Hippocampal formation (tissue), 2 donors: ENCODE results near the gene RUNX1.
"Not testable (repeated sequence)": the region's sequence is repeated elsewhere in the genome, so short reads cannot be mapped to it uniquely, and the experiment has no call there.

Experiments used
- DNase-seq, 2 donors: peaks; one replicate each; lab custom pipeline; 2025; lab: John Stamatoyannopoulos, UW

RUNX1 gene

GRCh38 chr21:34807146-34807880 lies 241.8 kb downstream of the RUNX1 start:
- no peak for DNase-seq

DNA sequence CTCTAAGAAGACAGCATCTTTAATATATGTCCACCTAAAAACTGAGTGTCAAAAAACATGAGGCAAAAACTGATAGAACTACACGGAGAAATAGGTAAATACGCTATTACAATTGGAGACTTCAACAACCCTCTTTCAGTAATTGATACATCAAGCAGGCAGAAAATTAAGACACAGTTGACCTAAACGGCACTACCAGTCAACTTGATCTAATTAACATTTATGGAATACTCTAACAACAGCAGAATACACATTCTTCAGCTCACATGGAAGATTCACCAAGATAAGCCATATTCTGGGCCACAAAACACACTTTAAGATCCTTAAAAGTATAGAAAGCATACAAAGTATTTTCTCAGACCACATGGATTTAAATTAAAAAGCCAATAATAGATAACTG lies 242.7 kb downstream of the RUNX1 start:
- DNase-seq = no peak

GRCh38 chr21:34805157-34805556 lies 243.9 kb downstream of the RUNX1 start:
- DNase-seq = no peak

DNA sequence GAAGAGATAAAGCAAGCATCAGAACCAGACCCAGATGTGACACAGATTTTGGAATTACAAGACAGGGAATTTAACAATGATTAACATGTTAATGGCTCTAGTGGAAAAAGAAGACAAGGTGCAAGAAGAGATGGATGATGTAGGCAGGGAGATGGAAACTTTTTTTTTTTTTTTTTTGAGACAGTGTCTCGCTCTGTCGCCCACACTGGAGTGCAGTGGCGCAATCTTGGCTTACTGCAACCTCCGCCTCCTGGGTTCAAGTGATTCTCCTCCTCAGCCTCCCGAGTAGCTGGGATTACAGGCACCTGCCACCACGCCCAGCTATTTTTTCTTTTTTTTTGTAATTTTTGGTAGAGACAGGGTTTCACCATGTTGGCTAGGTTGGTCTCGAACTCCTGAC lies 244.5 kb downstream of the RUNX1 start:
- DNase-seq = not testable (repeated sequence)

GRCh38 chr21:34803782-34804370 lies 245.2 kb downstream of the RUNX1 start:
- DNase-seq = no peak

DNA sequence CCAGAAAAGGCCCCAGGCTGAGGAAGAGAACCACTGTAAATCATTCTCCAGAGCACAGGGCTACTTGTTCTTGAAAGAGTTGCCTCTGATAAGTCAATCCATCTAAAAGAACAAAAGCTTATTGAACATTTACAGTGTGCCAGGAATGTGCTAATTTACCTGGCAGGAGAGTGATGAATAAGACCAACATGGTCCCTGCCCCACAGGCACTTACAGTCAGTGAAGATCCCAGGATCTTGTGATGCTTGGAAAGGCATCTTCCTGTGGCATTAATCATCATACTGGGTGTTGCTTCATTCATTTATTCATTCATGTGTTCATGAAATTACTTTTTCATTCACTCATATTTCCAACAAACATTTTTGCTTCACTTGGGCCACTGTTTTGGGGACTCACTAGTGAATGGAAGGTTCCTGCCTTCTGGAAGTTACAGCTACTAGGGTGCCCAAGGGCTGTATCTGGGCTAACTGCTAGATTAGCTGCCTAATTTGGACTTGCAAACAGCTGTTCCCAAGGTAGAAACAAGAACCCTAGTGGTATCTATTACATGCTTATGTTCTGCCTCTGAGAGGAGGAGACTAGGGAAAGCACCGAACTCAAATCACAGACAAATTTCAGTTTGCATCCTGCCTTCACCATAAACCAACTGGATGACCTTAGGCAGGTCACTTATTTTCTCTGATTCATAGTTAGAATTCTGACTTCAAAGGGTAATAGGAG lies 246.8 kb downstream of the RUNX1 start:
- DNase-seq = no peak

DNA sequence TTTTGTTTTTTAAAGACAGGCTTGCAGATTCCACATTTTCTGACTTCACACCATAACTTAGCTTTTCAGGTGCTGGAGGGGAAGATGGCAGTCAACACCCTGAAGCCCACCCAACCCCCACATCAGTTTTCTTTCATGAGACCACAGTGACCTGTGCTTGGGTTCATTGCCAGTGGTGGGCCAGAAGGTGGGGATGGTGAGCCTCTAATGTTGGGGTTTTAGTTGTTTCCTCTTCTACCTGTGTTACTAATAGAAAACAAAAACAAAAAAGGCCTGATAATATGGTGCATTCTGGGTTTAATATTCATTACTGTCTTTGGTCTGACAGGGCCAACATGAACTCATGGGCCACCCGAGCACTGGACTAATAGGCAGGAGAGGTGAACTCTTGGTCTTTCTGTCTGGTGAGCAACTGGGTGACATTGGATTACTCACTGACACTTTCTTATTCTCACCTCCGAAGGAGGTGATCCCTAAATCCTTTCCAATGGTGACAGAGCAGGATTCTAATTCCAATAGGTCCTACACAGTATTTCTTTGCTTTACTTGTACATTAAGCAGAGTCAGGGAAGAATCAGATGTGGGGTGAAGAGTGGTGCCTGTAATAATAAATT lies 247.5 kb downstream of the RUNX1 start:
- DNase-seq = no peak

DNA sequence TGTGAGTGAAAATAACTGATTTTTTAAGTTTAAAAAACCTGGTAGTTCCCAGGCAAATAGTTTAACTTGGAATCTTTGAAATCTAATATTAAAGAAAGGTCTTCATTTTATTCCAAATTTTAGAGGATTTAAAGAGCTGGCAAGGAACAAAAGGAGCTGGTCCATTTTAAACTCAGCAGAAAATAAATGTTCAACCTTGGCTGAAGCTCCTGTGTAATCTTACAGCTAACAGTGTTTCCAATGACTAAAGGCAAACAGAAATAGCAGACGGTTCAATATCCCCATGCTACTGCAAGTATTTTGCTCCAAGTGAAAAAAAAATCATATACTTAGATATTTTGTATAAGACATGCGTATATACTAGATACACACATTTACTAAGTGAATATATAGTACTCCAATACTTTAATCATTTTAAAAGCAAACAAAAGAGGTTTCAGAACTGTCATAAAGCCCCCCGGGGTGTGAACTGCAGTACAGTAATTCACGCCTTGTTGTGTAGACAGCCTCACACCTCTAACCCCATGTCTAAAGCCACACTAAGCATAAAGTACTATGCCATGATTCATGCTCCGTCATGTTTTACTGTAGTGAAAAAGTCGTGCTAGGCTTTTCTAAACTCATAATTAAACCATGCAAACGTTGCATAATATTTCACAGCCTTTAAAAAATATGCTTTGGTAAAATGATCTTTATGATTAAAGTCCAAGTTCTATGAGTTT lies 248.1 kb downstream of the RUNX1 start:
- DNase-seq = no peak

DNA sequence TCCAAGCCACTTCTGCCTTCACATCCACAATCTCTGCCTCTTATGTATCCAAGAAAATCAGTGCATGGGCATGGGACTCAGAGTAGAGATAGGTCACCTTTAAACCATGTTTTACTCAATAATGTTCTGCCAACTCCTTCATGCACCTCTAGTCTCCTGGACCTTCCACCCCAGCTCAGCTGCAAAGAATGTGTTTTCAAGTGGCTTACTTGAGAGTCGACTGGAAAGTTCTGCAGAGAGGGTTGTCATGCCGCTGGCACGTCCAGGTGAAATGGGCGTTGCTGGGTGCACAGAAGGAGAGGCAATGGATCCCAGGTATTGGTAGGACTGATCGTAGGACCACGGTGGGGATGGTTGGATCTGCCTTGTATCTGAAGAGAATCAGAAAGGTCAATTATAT lies 250.0 kb downstream of the RUNX1 start:
- DNase-seq = no peak

DNA sequence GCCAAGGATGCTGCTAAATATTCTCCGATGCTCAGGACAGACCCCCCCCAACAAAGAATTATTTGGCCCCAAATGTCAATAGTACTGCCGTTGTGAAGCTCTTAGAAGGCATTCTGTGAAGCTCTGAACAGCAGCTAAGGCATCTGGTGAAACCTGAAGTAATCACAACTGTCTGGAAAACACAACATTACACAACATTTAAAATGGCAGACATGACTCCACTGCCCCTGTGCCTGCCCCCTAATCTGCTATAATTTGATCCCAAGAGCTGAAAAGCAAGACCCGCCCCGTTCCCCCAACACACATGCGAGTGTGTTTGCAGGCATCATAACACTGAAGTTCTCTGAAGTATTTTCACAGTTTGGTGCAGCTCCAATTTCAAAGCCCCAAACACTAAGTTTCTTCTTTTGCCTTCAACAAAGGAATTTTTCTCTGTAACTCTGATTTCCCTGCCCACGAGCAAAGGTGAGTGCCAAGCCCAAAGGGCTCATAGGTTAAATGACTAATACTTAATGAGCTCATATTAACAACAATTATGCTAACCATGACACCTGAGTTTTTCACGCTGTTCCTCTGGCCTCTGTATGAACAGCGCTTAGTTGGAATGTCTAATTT lies 251.1 kb downstream of the RUNX1 start:
- DNase-seq = no peak

DNA sequence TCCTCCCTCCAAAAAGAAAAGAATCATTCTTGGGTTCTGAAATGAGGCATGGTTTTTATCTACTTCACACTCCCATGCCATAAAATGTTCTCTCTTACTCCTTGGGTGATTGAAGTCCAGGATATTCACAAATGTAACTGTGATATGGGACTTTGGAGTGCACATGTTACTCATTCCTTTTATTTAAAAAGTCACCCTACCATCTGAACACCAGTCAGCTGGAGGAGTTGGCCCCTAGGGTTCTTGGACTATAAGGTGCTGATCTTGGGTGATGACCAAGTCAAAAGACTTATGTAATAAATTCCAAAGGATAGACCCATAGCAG lies 251.9 kb downstream of the RUNX1 start:
- DNase-seq = no peak

DNA sequence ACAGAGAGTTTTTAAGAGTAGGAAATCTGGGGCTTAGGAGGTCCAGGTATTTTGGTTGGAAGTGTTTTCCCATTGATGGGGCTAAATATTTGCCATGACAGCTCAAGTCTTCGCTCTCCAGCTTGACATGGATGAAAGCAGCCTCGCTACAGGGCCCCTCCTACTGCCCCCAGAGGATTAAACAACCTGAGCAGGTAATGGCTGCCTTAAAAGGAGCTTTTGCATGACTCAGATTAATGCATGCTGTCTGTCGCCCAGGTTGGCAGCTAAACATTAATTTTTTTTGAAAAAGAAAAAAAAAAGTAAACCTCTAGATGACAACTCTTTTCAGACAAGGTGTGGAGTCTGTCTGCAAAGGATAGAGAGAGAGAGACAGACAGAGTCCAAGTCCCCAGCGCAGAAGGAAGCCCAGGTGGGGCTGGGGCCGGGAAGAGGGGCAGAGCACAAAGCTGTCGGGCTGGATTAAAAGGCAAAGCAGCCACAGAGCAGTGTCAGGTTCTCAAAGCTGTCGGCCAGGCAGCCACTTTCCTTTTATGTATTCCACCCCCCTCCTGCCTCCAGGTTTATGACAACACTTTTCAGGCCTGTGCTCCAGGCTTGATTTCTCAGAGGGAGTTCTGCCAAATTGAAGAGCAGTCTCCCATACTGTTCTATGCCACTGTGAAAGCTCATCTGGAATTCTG lies 252.4 kb downstream of the RUNX1 start:
- DNase-seq = no peak

- no peak for DNase-seq
These were observed 253.4 kb downstream of the RUNX1 start for GRCh38 chr21:34795548-34796180.

GRCh38 chr21:34795175-34795547 lies 253.9 kb downstream of the RUNX1 start:
- no peak for DNase-seq

DNA sequence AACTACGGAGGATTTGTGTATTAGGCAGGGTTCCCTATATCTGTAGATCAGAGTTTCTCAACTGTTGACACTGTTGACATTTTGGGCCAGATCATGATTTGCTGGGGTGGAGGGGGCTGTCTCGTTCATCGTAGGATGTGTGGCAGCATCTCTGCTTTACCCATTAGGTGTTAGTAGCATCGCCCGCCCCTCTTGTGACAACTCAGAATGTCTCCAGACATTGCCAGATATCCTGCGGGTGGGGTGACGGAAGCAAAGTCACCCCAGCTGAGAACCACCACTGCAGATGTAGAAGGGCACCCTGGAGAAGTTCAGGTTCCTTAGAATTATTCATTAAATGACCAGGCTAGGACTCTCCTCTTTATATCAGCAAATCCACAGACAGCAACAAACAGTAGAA lies 254.4 kb downstream of the RUNX1 start:
- no peak for DNase-seq

GRCh38 chr21:34793471-34793870 lies 255.6 kb downstream of the RUNX1 start:
- no peak for DNase-seq

DNA sequence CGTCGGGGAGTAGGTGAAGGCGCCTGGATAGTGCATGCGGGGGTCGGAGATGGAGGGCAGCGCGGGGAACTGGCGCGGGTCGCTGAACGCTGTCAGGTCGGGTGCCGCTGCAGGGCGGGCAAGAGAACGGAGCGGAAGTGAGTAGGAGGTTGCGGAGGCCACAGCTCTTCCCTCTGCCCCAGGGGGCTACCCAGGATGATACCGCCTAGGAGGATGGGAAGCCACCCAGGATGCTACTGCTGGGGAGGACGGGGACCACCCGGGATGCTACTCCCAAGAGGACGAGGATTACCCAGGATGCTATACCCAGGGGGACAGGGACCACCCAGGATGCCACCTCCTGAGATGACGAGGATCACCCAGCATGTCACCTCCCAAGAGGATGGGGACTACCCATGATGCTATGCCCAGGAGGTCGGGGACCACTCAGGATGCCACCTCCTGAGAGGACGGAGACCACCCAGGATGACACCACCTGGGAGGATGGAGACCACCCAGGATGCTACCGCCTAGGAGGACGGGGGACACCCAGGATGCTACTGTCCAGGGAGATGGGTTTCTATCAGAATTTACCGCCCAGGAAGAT lies 256.5 kb downstream of the RUNX1 start:
- no peak for DNase-seq

GRCh38 chr21:34791776-34792503 lies 257.2 kb downstream of the RUNX1 start:
- no peak for DNase-seq

- DNase-seq = no peak
These were observed 258.3 kb downstream of the RUNX1 start for GRCh38 chr21:34790834-34791233.

DNA sequence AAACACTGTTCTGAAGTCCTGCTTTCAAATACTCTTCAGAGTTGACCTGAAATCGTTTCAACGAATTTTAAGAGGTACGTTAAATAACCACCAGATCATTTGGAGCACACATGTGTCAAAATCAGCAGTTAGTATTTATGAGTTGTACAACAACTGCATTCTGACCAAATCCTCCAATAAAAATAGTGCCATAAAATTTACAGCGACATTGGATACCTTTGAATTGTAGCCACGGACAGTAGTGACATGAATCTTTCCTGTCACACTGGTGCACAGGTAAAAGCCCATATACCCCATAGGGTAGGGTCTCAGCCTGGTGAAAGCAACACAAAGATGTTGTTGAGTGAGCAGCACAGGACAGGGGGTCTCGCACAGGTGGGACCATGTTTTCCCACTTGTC lies 258.8 kb downstream of the RUNX1 start:
- DNase-seq = no peak
